AG10803 (cell line): ENCODE measurements around the gene FBLN5.

Source experiments
- DNase-seq: peaks from one replicate; pipeline ENCODE4 v3.0.0; 2010; ENCODE audit warnings: low read depth
- H3K4me3 ChIP-seq: 2 replicates; pipeline ENCODE4 v1.5.1; 2011; ENCODE audit warnings: mild to moderate bottlenecking, low read length, control low read depth
- CTCF ChIP-seq: conservative IDR thresholded peaks from 2 replicates; pipeline ENCODE4 v1.5.1; 2011; ENCODE audit warnings: mild to moderate bottlenecking, low read length, control low read depth, inconsistent platforms

Gene FBLN5

GRCh38 chr14:91891721-91892220 is 55.7 kb downstream of the FBLN5 start:
- no peak overlapping the region for H3K4me3 ChIP-seq
- TF ChIP-seq CTCF: no peak
- DNase-seq: peak; percentile 78

- no peak for DNase-seq
- no peak for TF ChIP-seq CTCF
- H3K4me3 ChIP-seq: no peak overlapping the region
Observed at GRCh38 chr14:91891101-91891500, 56.4 kb downstream of the FBLN5 start.

- no peak for TF ChIP-seq CTCF
- H3K4me3 ChIP-seq: no peak overlapping the region
- DNase-seq: no peak
Observed at GRCh38 chr14:91890291-91890749, 57.2 kb downstream of the FBLN5 start.

GRCh38 chr14:91889477-91890211 is 57.9 kb downstream of the FBLN5 start:
- DNase-seq: no peak
- no peak for TF ChIP-seq CTCF
- no peak overlapping the region for H3K4me3 ChIP-seq

GRCh38 chr14:91888641-91889476 is 58.6 kb downstream of the FBLN5 start:
- no peak for DNase-seq
- no peak for TF ChIP-seq CTCF

GRCh38 chr14:91886961-91887360 is 60.5 kb downstream of the FBLN5 start:
- TF ChIP-seq CTCF: no peak
- DNase-seq: no peak
- no peak overlapping the region for H3K4me3 ChIP-seq

More at GRCh38 chr14:91888641-91889476, 58.6 kb downstream of the FBLN5 start:
- no peak overlapping the region for H3K4me3 ChIP-seq

GRCh38 chr14:91885839-91886238 is 61.7 kb downstream of the FBLN5 start:
- DNase-seq: no peak
- no peak overlapping the region for H3K4me3 ChIP-seq
- no peak for TF ChIP-seq CTCF
